Central memory CD8-positive, alpha-beta T cell (primary cell): ENCODE measurements around the gene NELL1.

Experiments
- ATAC-seq: fragments of 150-1000 bp; cut with Tn5 transposase; replicated peaks from 2 replicates; pipeline ENCODE4 v1.10.0; 2022; ENCODE audit warnings: mild to moderate bottlenecking, moderate FRiP score, moderate number of reproducible peaks; ENCODE audit not compliant: poor library complexity, severe bottlenecking; ENCODE audit errors: extremely low read depth
- DNase-seq, 2 donors: peaks; one replicate each; pipeline ENCODE4 v3.0.0; 2021; ENCODE audit warnings: low spot score in 2 of 2
- H3K27ac Mint-ChIP-seq: one replicate; pipeline ENCODE4 v1.8.0; 2022; ENCODE audit warnings: low read depth, mild to moderate bottlenecking, moderate library complexity, mixed read lengths
- H3K27me3 Mint-ChIP-seq: one replicate; pipeline ENCODE4 v1.8.0; 2022; ENCODE audit warnings: mixed read lengths
- H3K36me3 Mint-ChIP-seq: one replicate; pipeline ENCODE4 v1.8.0; 2022; ENCODE audit warnings: mild to moderate bottlenecking, moderate library complexity, mixed read lengths; ENCODE audit not compliant: insufficient read depth
- H3K4me1 Mint-ChIP-seq: one replicate; pipeline ENCODE4 v1.8.0; 2022; ENCODE audit warnings: mixed read lengths
- H3K4me3 Mint-ChIP-seq: one replicate; pipeline ENCODE4 v1.8.0; 2022; ENCODE audit warnings: mild to moderate bottlenecking, moderate library complexity, mixed read lengths
- H3K9me3 Mint-ChIP-seq: one replicate; pipeline ENCODE4 v1.8.0; 2022; ENCODE audit warnings: mixed read lengths

The NELL1 gene

GRCh38 chr11:21582791-21583190 lies 913.4 kb downstream of the NELL1 start:
- H3K4me1 Mint-ChIP-seq = no peaks in the 10 kb centered on the region
- H3K27me3 Mint-ChIP-seq = no peaks in the 10 kb centered on the region
- H3K36me3 Mint-ChIP-seq = no peaks in the 10 kb centered on the region
- no peak overlapping the region for H3K27ac Mint-ChIP-seq
- DNase-seq (no peak), ATAC-seq (no peak)
- no peak overlapping the region for H3K4me3 Mint-ChIP-seq
- peaks cover 19% of the 10 kb centered on the region for H3K9me3 Mint-ChIP-seq

- H3K4me3 Mint-ChIP-seq = no peak overlapping the region
- DNase-seq (no peak), ATAC-seq (no peak)
- H3K27me3 Mint-ChIP-seq = no peaks in the 10 kb centered on the region
- H3K27ac Mint-ChIP-seq = no peak overlapping the region
- H3K9me3 Mint-ChIP-seq = peaks cover 21% of the 10 kb centered on the region
- no peaks in the 10 kb centered on the region for H3K4me1 Mint-ChIP-seq
- no peaks in the 10 kb centered on the region for H3K36me3 Mint-ChIP-seq
Measured at GRCh38 chr11:21588754-21589153, 919.4 kb downstream of the NELL1 start.

- ATAC-seq (no peak), DNase-seq (no peak)
- Mint-ChIP-seq H3K36me3 (peaks cover 4% of the 10 kb centered on the region), H3K9me3 (peaks cover 6% of the 10 kb centered on the region), H3K27me3 (no peaks in the 10 kb centered on the region), H3K4me1 (no peaks in the 10 kb centered on the region), H3K4me3 (no peak overlapping the region), H3K27ac (no peak overlapping the region)
Measured at GRCh38 chr11:21602699-21603098, 933.3 kb downstream of the NELL1 start.

- Mint-ChIP-seq H3K27me3 (no peaks in the 10 kb centered on the region), H3K4me3 (no peak overlapping the region), H3K36me3 (peaks cover 4% of the 10 kb centered on the region), H3K4me1 (no peaks in the 10 kb centered on the region), H3K27ac (no peak overlapping the region), H3K9me3 (peaks cover 6% of the 10 kb centered on the region)
- DNase-seq (no peak), ATAC-seq (no peak)
Measured at GRCh38 chr11:21603886-21604285, 934.5 kb downstream of the NELL1 start.

- no peak for ATAC-seq
- Mint-ChIP-seq H3K27me3 (no peaks in the 10 kb centered on the region), H3K4me1 (no peaks in the 10 kb centered on the region)
Measured at GRCh38 chr11:21604564-21604963, 935.2 kb downstream of the NELL1 start.

GRCh38 chr11:21612326-21612725 lies 942.9 kb downstream of the NELL1 start:
- no peak overlapping the region for H3K27ac Mint-ChIP-seq
- H3K27me3 Mint-ChIP-seq = no peaks in the 10 kb centered on the region
- no peaks in the 10 kb centered on the region for H3K9me3 Mint-ChIP-seq
- H3K36me3 Mint-ChIP-seq = peaks cover 2% of the 10 kb centered on the region
- no peaks in the 10 kb centered on the region for H3K4me1 Mint-ChIP-seq
- no peak overlapping the region for H3K4me3 Mint-ChIP-seq
- no peak for DNase-seq
- ATAC-seq = no peak

More at GRCh38 chr11:21604564-21604963, 935.2 kb downstream of the NELL1 start:
- peaks cover 6% of the 10 kb centered on the region for H3K9me3 Mint-ChIP-seq
- H3K36me3 Mint-ChIP-seq = peaks cover 2% of the 10 kb centered on the region
- no peak for DNase-seq
- no peak overlapping the region for H3K27ac Mint-ChIP-seq
- H3K4me3 Mint-ChIP-seq = no peak overlapping the region

GRCh38 chr11:21614961-21615360 lies 945.6 kb downstream of the NELL1 start:
- Mint-ChIP-seq H3K27ac (no peak overlapping the region), H3K4me3 (no peak overlapping the region), H3K4me1 (no peaks in the 10 kb centered on the region), H3K9me3 (peaks cover 4% of the 10 kb centered on the region), H3K27me3 (no peaks in the 10 kb centered on the region), H3K36me3 (no peaks in the 10 kb centered on the region)
- DNase-seq = no peak
- ATAC-seq = no peak

- Mint-ChIP-seq H3K27ac (no peak overlapping the region), H3K9me3 (peaks cover 12% of the 10 kb centered on the region), H3K27me3 (no peaks in the 10 kb centered on the region), H3K4me3 (no peak overlapping the region), H3K36me3 (no peaks in the 10 kb centered on the region), H3K4me1 (no peaks in the 10 kb centered on the region)
- no peak for DNase-seq
- no peak for ATAC-seq
Measured at GRCh38 chr11:21615955-21616371, 946.6 kb downstream of the NELL1 start.

- Mint-ChIP-seq H3K4me3 (no peak overlapping the region), H3K27ac (no peak overlapping the region), H3K27me3 (no peaks in the 10 kb centered on the region), H3K4me1 (no peaks in the 10 kb centered on the region), H3K36me3 (no peaks in the 10 kb centered on the region), H3K9me3 (peaks cover 21% of the 10 kb centered on the region)
- DNase-seq (no peak), ATAC-seq (no peak)
Measured at GRCh38 chr11:21622566-21622965, 953.2 kb downstream of the NELL1 start.

- no peaks in the 10 kb centered on the region for H3K36me3 Mint-ChIP-seq
- H3K4me1 Mint-ChIP-seq = no peaks in the 10 kb centered on the region
- ATAC-seq (no peak), DNase-seq (no peak)
- no peak overlapping the region for H3K27ac Mint-ChIP-seq
- H3K4me3 Mint-ChIP-seq = no peak overlapping the region
- peaks cover 21% of the 10 kb centered on the region for H3K9me3 Mint-ChIP-seq
- H3K27me3 Mint-ChIP-seq = no peaks in the 10 kb centered on the region
Measured at GRCh38 chr11:21622995-21623394, 953.6 kb downstream of the NELL1 start.
